Stimulated activated CD4-positive, alpha-beta T cell treated with anti-CD3 and anti-CD28 coated beads, Interleukin-4, amount 100 ng/mL, for 24 hours (primary cell): ENCODE measurements around the gene ERBB4.

ENCODE experiments used
- DNase-seq: peaks from one replicate; pipeline ENCODE4 v3.0.0-alpha.2; 2020

The ERBB4 gene

DNA sequence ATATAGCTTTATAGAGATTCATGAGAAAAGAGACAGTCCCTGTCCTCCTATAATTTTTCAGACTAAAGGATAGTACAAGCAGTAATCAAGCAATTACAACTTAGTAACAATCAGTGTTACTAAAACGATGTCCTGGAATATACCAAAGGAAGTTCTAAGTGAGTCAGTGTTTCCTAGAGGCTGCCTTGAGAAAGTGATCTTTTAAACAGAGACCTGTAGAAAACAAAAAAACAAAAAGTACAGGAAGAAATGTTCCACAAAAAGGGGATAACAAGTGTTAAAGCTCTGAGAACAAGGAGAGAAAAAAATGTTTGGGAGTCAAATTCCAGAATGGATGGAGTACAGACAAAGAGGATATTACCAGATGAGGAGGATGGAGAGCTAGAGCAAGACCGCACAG is 556.4 kb downstream of the ERBB4 start:
- no peak for DNase-seq

DNA sequence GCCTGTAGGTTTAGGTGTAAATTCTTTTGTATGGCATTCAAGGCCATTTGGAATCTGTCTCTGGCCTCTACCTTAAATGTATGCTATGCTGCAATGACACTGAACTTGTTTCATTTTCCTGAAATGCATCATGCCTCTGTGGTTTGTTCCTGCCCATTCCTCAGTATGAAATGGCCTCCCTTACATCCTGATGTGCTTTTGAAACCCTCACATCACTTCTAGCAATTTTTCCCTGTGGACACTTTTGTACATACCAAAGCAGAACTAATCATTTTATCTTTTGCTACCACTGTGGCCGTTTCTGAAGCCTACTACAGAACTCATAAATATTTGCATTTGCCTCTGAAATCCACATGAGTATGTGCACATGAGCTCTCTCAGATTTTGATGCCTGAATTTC is 557.2 kb downstream of the ERBB4 start:
- no peak for DNase-seq

DNA sequence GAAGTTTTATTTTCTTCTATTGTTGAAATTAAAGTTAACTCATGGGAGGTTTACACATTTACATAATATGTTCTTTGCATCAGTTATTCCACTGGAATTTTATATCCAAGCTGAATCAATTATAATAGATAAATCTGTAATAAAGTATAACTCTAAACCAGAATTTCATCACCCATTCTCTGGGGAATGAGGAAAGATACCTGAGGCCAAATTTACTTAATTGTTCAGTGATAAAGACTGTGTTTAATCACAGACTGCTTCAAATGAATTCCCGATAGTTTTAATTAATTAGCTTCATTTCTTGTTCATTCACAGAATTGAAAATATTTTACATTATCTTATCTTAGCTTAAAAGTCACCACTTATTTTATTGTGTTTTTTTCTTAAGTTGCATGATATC is 562.5 kb downstream of the ERBB4 start:
- DNase-seq = no peak

DNA sequence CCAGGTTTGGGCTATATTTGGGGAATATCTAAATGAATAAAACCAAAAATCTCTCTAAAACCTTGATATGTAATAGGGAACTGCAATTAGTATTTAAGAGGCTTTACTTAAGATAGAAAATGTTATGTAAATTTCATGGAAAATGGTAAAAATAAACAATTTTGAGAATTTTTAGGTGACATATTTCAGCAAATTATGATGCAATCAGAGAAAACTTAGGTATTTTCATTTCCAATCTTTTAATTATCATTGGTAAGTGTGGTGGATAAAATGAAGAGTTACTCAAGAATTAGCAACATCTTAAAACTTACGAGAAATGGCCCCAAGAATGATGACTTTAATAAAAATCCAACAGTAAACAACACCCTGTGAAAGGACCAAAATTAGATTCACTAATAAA is 571.4 kb downstream of the ERBB4 start:
- DNase-seq = no peak

DNA sequence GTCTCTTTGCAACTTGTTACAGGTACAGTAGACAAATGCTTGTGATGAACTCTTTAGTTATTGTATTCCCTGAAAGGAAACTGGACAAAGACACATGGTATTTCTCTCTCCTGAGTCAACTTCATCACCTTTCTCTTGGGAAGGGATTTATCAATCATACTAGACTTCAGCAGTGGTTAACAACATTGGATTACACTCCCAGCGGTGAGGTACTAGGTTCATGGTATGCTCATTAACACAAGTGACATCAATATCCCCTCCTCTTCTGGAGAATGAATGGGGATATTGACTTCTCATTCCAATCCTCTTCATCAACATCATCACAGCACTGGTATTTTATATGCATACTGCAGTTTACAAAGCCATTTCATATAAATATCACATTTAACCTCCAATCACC is 574.6 kb downstream of the ERBB4 start:
- no peak for DNase-seq

DNA sequence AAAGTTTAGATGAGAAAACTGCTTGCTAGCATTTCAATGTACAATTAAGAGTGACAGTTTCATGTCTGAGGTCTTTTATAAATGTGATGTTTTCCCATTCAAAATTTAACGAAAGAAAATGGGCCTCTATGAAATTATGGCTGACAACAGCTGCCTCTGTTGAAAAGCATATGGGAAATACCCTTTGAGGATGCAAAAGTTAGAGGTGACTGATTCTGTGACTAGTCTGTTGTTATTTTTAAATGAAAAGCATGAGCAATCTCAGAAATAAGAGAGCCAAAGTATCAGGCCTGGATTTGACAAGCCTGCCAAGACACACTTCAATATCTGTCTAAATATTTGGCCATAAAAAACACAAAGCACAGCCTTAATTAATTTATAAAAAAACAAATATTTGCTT is 580.8 kb downstream of the ERBB4 start:
- no peak for DNase-seq

DNA sequence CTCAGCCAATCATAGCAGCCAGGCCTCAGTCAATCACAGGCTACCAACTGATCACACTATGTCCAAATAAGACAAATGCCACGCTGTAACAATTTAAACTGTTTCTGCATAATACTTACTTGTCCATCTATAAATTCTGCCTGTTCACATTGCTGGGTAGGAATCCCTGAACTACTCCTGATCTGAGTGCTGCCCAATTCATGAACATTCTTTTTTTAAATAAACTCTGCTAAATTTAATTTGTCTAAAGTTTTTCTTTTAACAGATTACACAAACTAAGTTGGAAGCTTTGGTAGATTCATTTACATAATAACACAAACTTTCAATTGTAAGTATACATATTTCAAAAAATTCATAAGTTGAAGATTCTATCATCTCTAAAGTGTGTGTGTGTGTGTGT is 583.0 kb downstream of the ERBB4 start:
- DNase-seq = no peak

DNA sequence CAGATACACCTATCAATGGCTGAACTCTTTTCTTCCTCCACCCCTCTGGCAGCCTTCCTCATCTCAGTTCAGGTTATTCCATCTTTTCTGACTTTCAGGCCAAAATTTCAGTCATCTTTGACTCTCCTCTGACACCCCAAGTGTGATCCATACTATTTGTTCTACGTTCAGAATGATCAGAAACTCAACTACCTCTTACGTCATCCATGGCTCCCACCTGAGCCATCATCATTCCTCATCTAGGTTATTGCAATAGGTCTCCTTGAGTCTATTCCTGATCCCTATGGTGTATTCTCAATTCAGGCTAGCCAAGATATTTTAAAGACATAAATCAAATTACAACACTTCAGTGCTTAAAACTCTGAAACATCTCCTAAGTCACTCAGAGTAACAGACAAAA is 589.7 kb downstream of the ERBB4 start:
- no peak for DNase-seq

DNA sequence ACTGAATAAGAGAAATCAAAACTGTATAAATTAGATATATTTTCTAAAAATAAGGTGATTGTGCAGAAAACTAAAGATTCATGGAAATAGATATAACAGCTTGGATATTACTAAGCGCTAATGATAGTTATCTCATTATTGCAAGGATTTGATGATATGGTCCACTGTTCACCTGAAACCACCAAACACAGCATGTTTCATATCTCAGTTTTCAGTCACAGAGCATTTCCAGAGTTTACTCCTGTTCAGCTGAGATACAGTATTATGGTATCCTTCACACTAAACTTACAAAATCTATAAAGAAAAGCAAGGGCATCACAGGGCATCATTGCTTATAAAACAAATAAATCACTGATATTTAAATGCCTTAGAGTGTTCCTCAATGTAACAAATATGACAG is 591.6 kb downstream of the ERBB4 start:
- no peak for DNase-seq

DNA sequence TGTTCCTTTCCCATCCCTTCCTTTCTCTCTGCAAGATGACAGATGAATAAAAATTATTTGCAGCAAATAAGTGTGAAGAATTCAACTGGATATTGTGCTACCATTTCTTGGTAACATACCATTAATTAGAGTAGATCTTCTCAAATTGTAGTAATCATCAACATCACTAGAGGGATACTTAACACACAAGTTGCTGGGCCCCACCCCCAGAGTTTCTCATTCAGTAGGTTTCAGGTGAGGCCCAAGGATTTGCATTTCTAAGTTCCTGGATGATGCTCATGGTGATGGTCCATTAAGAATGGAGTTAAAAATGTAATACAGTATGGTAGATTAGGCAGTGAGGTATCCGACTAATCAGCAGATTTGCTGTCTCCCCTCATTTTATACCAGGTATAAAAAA is 594.0 kb downstream of the ERBB4 start:
- no peak for DNase-seq

DNA sequence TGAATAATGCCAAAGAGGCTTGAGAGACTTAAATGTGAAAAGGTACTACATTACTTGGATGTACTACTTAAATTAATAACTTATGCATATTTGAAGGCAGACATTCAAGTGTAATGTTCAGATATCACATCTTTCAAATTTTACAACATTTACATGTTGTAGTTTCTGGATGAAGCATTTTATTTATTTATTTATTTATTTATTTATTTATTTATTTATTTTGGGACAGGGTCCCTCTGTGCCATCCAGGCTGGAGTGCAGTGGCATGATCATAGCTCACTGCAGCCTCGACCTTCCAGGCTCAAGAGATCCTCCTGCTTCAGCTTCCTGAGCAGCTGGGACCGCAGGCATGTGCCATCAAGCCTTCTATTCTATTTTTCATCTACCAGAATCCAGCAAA is 596.4 kb downstream of the ERBB4 start:
- DNase-seq = no peak

DNA sequence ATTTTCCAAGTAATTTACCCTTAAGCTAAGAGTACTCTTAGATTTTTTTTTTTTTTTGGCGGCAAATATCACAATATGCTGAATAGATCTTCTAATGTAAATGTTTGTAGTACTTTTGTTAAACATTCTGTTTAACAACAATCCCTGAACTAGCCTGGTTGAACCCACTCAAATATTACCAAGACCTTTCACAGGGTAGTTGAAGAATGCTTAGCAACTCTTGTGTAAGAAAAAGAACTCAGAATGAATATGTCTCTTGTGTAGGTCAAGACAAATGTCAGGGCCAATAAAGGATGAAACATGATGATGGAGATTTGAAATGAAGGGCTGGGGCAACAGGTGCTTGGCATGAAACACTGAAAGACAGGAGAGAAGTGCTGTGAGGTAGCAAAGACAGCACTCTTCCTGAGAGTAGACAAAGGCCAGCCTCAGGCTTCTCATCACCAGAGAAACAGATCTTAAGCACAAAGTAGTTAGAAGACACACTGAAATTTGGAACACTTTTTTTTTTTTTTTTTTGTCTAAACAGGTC is 597.3 kb downstream of the ERBB4 start:
- no peak for DNase-seq

DNA sequence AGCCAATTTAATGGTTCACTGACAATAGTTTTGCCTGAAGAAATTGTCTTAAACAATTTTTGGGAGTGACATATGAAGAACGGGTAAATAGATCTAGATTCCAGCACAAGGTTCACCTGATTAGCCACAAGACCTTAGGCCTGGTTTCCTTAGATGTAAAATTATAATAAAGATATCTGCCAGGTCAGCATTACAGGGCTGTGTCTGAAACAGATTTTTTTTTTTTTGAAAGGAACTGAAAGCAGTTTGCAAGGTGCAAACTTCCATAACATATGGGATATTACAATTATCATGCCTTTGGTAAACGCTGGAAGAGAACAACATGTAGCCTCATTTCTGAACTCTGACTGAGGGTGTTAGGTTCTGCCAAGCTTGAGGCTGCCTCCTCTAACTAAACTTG is 599.4 kb downstream of the ERBB4 start:
- DNase-seq = no peak

DNA sequence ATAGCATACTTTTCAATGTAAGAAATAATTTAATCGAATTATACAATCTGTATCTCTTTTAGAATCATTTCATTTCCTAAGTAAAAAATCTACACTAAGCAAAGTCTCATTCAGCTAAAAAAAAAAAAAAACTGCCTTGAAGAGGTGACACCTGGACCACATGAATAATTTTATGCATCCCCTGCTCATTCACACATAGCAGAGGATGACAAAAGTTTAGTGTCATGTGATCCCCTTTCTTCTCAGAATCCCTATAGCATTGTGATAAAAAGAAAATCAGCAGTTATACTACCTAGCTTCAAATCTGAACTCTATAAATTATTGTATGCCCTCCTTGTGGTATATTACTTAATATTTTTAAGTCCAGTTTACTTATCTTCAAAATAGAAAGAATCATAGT is 603.8 kb downstream of the ERBB4 start:
- no peak for DNase-seq

DNA sequence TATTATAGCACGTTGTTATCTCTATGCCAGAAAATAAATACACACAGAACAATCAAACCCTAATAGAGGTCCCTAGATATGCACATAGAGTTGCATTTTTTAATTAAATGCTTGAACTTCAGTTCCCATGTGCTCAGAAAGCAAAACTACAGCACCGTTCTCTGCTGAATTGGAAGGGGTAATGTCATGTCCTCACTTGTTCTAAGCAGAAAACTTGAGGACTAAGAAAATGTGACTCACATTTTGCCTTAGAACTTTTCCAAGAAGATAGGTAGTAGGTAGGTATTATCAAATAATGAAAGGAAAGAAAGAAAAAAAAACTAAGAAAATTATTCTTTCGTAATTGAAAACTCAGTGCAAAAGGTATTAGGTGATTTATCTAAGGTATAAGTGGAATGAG is 607.3 kb downstream of the ERBB4 start:
- DNase-seq = no peak

DNA sequence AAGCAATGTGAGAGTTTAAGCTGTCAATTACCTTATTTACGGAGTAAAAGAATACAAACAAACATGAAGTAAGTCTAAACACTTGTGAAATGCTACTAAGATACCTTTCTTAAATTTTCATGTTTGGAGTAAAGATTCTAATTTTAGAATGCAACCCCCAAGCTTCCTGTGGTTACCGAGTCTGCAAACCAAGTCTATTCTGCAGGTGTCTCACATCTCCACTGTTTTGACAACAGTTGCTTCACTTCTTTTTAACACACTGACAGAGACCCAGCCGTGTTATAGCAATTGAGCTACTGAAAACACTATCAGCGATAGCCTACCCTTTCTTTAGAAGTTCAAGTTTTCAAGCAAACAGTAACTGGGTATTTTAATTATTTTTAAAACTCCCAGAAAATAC is 608.3 kb downstream of the ERBB4 start:
- no peak for DNase-seq

DNA sequence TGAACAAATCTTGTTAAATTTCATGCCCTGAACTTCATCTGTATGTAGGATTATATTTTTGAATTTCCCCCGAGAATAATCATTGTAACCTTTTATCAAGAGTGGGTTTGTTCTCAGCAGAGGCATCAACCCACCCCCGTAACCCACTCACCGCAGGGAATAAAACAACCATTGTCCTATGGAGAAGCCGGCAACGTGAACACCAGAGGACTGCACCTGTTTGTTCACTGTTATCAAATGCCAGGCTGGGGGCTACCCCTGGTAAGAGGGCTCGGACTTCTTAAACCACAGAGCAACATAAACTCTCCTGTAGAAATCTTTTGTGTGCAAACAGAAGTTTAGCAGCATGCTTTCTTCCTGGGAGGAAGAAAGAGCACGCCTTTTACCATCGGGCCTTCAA is 610.4 kb downstream of the ERBB4 start:
- DNase-seq = no peak

DNA sequence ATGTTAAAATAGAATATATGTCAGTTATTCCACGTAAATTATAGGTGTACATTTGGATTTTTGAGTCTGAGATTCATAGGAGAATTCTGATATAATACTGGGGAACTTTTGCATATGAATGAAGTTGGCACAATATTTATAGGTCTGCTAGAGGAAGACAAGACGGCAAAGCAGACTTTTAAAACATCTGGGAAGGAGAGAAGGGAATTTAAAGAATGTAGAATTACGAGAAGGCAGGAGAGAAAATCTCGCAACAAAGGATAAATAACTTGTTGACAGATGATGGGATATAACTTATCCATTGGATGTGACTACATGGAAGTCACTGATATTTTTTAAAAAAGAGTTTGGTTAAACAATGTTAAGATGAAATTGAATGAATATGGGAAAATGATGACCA is 615.6 kb downstream of the ERBB4 start:
- no peak for DNase-seq

DNA sequence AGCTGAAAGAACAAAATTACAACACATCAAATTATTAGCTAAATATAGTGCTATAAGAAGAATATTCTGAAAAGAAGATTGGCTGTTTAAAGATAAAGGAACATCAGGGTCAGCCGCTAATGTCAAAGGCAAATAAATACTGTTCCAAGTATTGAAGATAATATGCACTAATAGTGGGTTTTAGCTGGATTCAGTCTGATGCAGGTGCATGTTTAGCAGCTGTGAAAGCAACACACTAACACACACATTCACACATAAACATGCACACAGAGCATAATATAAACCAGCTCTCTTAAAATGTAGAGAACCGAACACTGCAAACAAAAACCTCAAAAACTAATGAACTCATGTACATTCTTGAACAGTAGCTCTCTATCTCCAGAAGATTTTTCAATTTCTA is 634.6 kb downstream of the ERBB4 start:
- DNase-seq = no peak

DNA sequence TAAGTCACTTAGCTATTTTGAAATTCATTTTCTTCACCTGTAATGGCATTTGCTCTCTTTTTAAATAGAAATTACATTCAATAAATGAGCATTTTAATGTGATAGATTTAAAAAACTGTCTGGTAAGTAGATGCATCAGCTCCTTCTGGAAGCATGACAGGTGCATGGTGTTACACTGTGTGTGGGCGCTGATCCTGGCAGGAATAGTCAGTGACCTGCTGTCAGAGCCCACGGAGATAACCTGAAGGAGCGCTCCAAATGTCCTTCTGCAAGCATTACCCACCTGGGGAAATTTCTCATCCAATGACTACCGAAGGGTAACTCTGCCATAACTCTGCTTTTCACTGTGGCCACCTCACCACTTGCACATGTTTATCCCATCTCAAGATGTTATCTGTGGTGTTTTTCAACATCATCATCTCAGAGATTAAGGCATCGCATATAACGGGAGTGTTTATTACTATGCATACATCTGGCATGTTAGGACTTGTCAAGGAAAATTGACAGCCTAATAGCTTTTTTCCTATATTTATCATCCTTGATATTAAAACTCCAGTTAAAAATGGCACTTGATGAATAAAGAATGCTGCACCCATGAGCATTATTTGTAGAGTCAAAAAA is 637.3 kb downstream of the ERBB4 start:
- DNase-seq = no peak

DNA sequence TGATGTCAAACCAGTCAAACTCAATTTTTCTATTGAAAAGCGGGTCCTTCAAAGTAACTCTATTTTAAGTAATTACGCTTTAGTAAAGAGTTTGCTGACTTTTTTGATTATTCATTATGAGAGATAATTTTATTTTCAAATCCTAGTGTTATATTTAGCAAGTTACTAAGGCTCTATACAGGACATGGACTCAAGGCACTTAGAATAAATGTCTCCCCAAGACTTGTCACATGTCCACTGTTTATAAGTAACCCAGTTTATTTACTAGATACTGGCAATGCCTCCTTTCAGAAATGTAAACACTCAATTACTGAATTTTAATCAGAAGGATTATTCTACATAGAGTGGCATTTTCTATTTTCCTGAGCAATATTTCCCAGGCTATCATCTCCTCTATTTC is 638.1 kb downstream of the ERBB4 start:
- no peak for DNase-seq

DNA sequence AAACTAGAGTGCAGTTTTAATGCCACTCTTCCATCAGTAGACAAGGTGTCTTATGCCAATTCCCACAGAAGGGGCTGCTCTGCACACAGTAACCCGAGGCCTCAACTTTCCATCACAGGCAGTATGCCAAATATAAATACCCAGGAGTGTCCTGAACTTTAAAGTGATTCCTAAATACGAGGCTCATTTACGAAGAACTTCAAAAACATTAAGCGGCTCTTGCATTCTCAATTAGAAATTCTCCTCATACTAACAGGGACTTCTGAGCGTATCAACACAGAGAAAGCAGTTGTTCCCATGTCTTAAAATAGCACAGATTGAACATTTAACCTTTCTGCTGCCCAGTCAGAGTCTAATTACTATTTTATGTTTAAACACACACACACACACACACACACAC is 638.6 kb downstream of the ERBB4 start:
- DNase-seq = no peak

DNA sequence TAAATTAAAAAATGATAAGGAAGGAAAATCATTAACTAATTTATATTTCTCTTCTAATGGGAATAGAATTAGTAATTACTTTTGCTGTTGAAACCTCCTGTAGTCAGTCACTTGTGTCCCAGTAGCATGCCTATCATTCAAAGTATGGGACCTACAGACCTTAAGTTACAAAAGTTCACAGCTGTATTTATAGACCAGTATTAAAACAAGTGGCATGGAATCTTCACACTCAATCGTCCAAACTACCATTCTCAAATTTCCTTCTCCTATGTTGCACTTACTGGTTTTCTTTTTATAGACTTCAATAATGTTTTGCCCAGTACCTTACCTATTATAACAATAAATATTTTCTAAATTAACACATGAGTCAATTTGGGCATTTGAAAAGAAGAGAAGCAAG is 639.9 kb downstream of the ERBB4 start:
- no peak for DNase-seq

DNA sequence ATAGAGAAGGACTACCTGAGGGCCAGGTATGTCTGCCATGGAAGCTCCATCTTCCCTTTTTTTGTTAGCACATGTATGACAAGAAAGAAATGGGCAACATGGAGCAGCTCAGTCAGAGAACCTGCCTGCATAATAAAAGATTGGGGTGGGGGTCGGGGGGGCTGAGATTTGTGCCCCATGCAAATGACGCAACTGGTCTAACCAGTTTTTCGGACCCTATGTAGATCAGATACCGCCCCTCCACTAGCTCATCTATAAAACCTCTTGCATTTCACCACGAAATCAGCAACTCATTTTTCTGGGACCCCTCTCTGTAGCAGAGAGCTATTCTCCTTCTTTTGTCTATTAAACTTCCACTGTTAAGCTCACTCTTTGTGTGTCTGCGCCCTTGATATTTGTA is 657.2 kb downstream of the ERBB4 start:
- no peak for DNase-seq

DNA sequence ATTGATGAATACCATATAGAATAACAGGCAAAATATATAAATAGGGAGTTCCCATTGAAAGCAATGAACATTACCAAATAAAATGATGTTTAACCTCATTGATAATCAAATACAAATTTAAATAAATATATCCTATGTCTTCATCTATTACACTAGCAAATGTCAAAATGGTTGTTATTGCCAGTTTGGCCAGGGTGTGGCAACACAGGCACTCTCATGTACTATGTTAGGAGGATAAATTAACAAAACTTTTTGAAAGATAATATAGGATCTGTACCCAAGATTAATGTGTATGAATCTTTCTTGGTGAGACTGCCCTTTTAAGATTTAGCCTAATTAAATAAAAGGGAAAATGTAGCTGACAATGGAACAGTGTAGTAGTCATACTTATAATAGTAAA is 659.3 kb downstream of the ERBB4 start:
- DNase-seq = no peak

DNA sequence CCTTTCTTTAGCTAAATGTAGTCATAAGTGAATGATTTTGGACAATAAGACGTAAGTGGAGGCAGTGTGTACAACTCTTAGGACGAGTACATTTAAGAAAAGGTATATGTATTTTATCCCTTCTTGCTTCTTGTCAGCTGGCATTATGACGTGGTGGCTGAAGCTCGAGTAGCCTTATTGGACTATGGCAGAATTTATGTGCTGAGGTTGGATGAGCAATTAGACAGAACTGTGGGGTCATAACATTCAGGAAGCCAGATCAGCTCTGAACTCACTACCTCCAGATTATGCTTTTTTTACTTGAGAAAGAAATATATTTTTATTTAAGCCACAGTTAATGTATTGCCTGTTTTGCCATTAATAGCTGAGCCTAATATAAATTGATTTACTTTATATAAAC is 661.5 kb downstream of the ERBB4 start:
- no peak for DNase-seq
